Natural killer cell treated with Interleukin-12 subunit alpha and Interleukin-12 subunit beta and Interleukin-15 and Interleukin-18, amount 100 ng/mL, for 72 hours (primary cell): ENCODE results near the gene ALPK1. TPM values are rescaled to one million over a fixed set of nuclear protein-coding genes. Genes with fewer than 3 reads are reported as not detected.

Experiments
- ATAC-seq, 2 donors: fragments of 150-1000 bp; cut with Tn5 transposase in 1 of 2; sonication (Bioruptor Pico), chemical (Tn5 transposase) in 1 of 2; 2 replicates each; pipeline ENCODE4 v1.10.0; 2021
- DNase-seq: peaks from one replicate; pipeline ENCODE4 v3.0.0; 2022; ENCODE audit warnings: low spot score
- H3K27ac Mint-ChIP-seq, 2 donors: 1 replicate in 1 of 2; 2 replicates in 1 of 2; pipeline ENCODE4 v1.8.0; 2022; ENCODE audit warnings: mixed read lengths in 2 of 2, mild to moderate bottlenecking in 1 of 2, moderate library complexity in 1 of 2
- H3K27me3 Mint-ChIP-seq, 2 donors: 1 replicate in 1 of 2; 2 replicates in 1 of 2; pipeline ENCODE4 v1.8.0; 2022; ENCODE audit warnings: mixed read lengths in 2 of 2
- H3K36me3 Mint-ChIP-seq: one replicate; pipeline ENCODE4 v1.8.0; 2022; ENCODE audit warnings: mixed read lengths
- H3K4me1 Mint-ChIP-seq, 2 donors: 1 replicate in 1 of 2; 2 replicates in 1 of 2; pipeline ENCODE4 v1.8.0; 2022; ENCODE audit warnings: low read depth in 2 of 2, mixed read lengths in 2 of 2, mild to moderate bottlenecking in 1 of 2
- H3K4me3 Mint-ChIP-seq: one replicate; pipeline ENCODE4 v1.8.0; 2022; ENCODE audit warnings: mixed read lengths
- H3K9me3 Mint-ChIP-seq: 2 replicates; pipeline ENCODE4 v1.8.0; 2022; ENCODE audit warnings: mixed read lengths
- total RNA-seq, 2 donors: library from RNA; stranded (reverse); gene quantifications; one replicate each; pipeline ENCODE4 v1.2.3, GENCODE V29; 2022

Gene ALPK1
- total RNA-seq, 2 donors from 2014 or later, result 33.3 to 49.5 TPM

GRCh38 chr4:112358415-112358814 is 61.2 kb downstream of the ALPK1 start:
- no peak overlapping the region for H3K4me3 Mint-ChIP-seq
- no peaks in the 10 kb centered on the region for H3K4me1 Mint-ChIP-seq
- peak in 1 of 2 donors; percentile 3 for ATAC-seq
- H3K27me3 Mint-ChIP-seq, result peaks cover 4 to 21% of the 10 kb centered on the region in 2 donors
- H3K9me3 Mint-ChIP-seq, result no peaks in the 10 kb centered on the region
- DNase-seq, result no peak
- no peak overlapping the region for H3K27ac Mint-ChIP-seq
- H3K36me3 Mint-ChIP-seq, result peaks cover 13% of the 10 kb centered on the region

GRCh38 chr4:112358952-112359749 is 62.0 kb downstream of the ALPK1 start:
- no peak for DNase-seq
- H3K27me3 Mint-ChIP-seq, result peaks cover 8 to 27% of the 10 kb centered on the region in 2 donors
- no peak overlapping the region for H3K4me3 Mint-ChIP-seq
- peaks cover 13% of the 10 kb centered on the region for H3K36me3 Mint-ChIP-seq
- H3K4me1 Mint-ChIP-seq, result no peaks in the 10 kb centered on the region
- ATAC-seq, result peak; percentile 31 to 56
- peaks cover 4% of the 10 kb centered on the region for H3K9me3 Mint-ChIP-seq
- H3K27ac Mint-ChIP-seq, result no peak overlapping the region

- DNase-seq (no peak), ATAC-seq (peak in 1 of 2 donors; percentile 54)
- peaks cover 10 to 44% of the 10 kb centered on the region in 2 donors for H3K27me3 Mint-ChIP-seq
- H3K36me3 Mint-ChIP-seq, result peaks cover 20% of the 10 kb centered on the region
- peaks cover 7% of the 10 kb centered on the region for H3K9me3 Mint-ChIP-seq
- no peak overlapping the region for H3K27ac Mint-ChIP-seq
- no peaks in the 10 kb centered on the region for H3K4me1 Mint-ChIP-seq
- H3K4me3 Mint-ChIP-seq, result no peak overlapping the region
Observed at GRCh38 chr4:112361181-112361791, 64.1 kb downstream of the ALPK1 start.

GRCh38 chr4:112370466-112370865 is 73.3 kb downstream of the ALPK1 start:
- Mint-ChIP-seq H3K27me3 (peaks cover 8 to 27% of the 10 kb centered on the region in 2 donors), H3K4me1 (no peaks in the 10 kb centered on the region)

GRCh38 chr4:112371361-112371760 is 74.2 kb downstream of the ALPK1 start:
- Mint-ChIP-seq H3K36me3 (no peaks in the 10 kb centered on the region), H3K27ac (no peak overlapping the region), H3K4me3 (no peak overlapping the region), H3K4me1 (no peaks in the 10 kb centered on the region), H3K27me3 (peaks cover 8 to 18% of the 10 kb centered on the region in 2 donors), H3K9me3 (no peaks in the 10 kb centered on the region)
- ATAC-seq, result no peak
- no peak for DNase-seq

More at GRCh38 chr4:112370466-112370865, 73.3 kb downstream of the ALPK1 start:
- peaks cover under 1% of the 10 kb centered on the region for H3K36me3 Mint-ChIP-seq
- H3K9me3 Mint-ChIP-seq, result no peaks in the 10 kb centered on the region
- H3K4me3 Mint-ChIP-seq, result no peak overlapping the region
- DNase-seq (no peak), ATAC-seq (no peak)
- no peak overlapping the region for H3K27ac Mint-ChIP-seq

GRCh38 chr4:112374850-112375249 is 77.7 kb downstream of the ALPK1 start:
- ATAC-seq (no peak), DNase-seq (no peak)
- Mint-ChIP-seq H3K9me3 (no peaks in the 10 kb centered on the region), H3K27me3 (peaks cover 7 to 10% of the 10 kb centered on the region in 2 donors), H3K4me3 (no peak overlapping the region), H3K27ac (no peak overlapping the region), H3K36me3 (no peaks in the 10 kb centered on the region), H3K4me1 (no peaks in the 10 kb centered on the region)

- no peak for ATAC-seq
- Mint-ChIP-seq H3K4me1 (no peaks in the 10 kb centered on the region), H3K27me3 (peaks cover 3 to 6% of the 10 kb centered on the region in 2 donors), H3K9me3 (no peaks in the 10 kb centered on the region), H3K4me3 (no peak overlapping the region), H3K27ac (no peak overlapping the region), H3K36me3 (no peaks in the 10 kb centered on the region)
- no peak for DNase-seq
Observed at GRCh38 chr4:112377171-112377570, 80.0 kb downstream of the ALPK1 start.

GRCh38 chr4:112377594-112378242 is 80.5 kb downstream of the ALPK1 start:
- H3K4me3 Mint-ChIP-seq, result no peak overlapping the region
- no peak for ATAC-seq
- no peak overlapping the region for H3K27ac Mint-ChIP-seq
- H3K27me3 Mint-ChIP-seq, result peaks cover 3 to 6% of the 10 kb centered on the region in 2 donors
- DNase-seq, result no peak
- H3K4me1 Mint-ChIP-seq, result no peaks in the 10 kb centered on the region
- no peaks in the 10 kb centered on the region for H3K9me3 Mint-ChIP-seq
- no peaks in the 10 kb centered on the region for H3K36me3 Mint-ChIP-seq

GRCh38 chr4:112378243-112378620 is 81.1 kb downstream of the ALPK1 start:
- peaks cover 3 to 6% of the 10 kb centered on the region in 2 donors for H3K27me3 Mint-ChIP-seq
- ATAC-seq, result no peak
- no peak overlapping the region for H3K27ac Mint-ChIP-seq
- DNase-seq, result no peak
- no peaks in the 10 kb centered on the region for H3K9me3 Mint-ChIP-seq
- H3K36me3 Mint-ChIP-seq, result no peaks in the 10 kb centered on the region
- no peak overlapping the region for H3K4me3 Mint-ChIP-seq
- no peaks in the 10 kb centered on the region for H3K4me1 Mint-ChIP-seq

GRCh38 chr4:112378858-112379257 is 81.7 kb downstream of the ALPK1 start:
- Mint-ChIP-seq H3K4me1 (no peaks in the 10 kb centered on the region), H3K4me3 (no peak overlapping the region), H3K9me3 (no peaks in the 10 kb centered on the region), H3K27me3 (peaks cover 3 to 6% of the 10 kb centered on the region in 2 donors), H3K27ac (no peak overlapping the region), H3K36me3 (no peaks in the 10 kb centered on the region)
- ATAC-seq (no peak), DNase-seq (no peak)

- H3K9me3 Mint-ChIP-seq, result no peaks in the 10 kb centered on the region
- no peak overlapping the region for H3K4me3 Mint-ChIP-seq
- peaks cover 3 to 6% of the 10 kb centered on the region in 2 donors for H3K27me3 Mint-ChIP-seq
- DNase-seq (no peak), ATAC-seq (no peak)
- H3K36me3 Mint-ChIP-seq, result no peaks in the 10 kb centered on the region
- H3K4me1 Mint-ChIP-seq, result no peaks in the 10 kb centered on the region
- no peak overlapping the region for H3K27ac Mint-ChIP-seq
Observed at GRCh38 chr4:112379306-112379705, 82.1 kb downstream of the ALPK1 start.

- DNase-seq, result no peak
- Mint-ChIP-seq H3K36me3 (no peaks in the 10 kb centered on the region), H3K4me3 (no peak overlapping the region), H3K27me3 (peaks cover 3 to 6% of the 10 kb centered on the region in 2 donors), H3K27ac (no peak overlapping the region), H3K4me1 (no peaks in the 10 kb centered on the region), H3K9me3 (no peaks in the 10 kb centered on the region)
- no peak for ATAC-seq
Observed at GRCh38 chr4:112381996-112382692, 85.0 kb downstream of the ALPK1 start.

- no peaks in the 10 kb centered on the region for H3K4me1 Mint-ChIP-seq
- peaks cover 1 to 3% of the 10 kb centered on the region in 2 donors for H3K27me3 Mint-ChIP-seq
- ATAC-seq (no peak), DNase-seq (no peak)
- no peak overlapping the region for H3K4me3 Mint-ChIP-seq
- H3K9me3 Mint-ChIP-seq, result no peaks in the 10 kb centered on the region
- no peak overlapping the region for H3K27ac Mint-ChIP-seq
- H3K36me3 Mint-ChIP-seq, result no peaks in the 10 kb centered on the region
Observed at GRCh38 chr4:112386071-112386470, 88.9 kb downstream of the ALPK1 start.
